ENCODE data around the gene ADAMTS13.

GRCh38 chr9:133402689-133403088, 19.5 kb upstream of the ADAMTS13 start:
- TF ChIP-seq CTCF (IDR thresholded peaks at IDR 0.05; ENCODE audit: low read length) (no peak), EZH2 (IDR thresholded peaks at IDR 0.05; ENCODE audit: borderline replicate concordance, low read length) (no peak)
